GM10248 (cell line): ENCODE data around the gene DENND10.
"Not testable (repeated sequence)": the region's sequence is repeated elsewhere in the genome, so short reads cannot be mapped to it uniquely, and the experiment has no call there.

Source experiments
- CTCF ChIA-PET: fragments of 300-600 bp; sonication (Branson Sonifier 250); formaldehyde crosslinking; extraction: SDS; loops from one replicate; lab custom pipeline; 2021; ENCODE audit warnings: antibody characterized with exemption; lab: Yijun Ruan, JAX
- POLR2A ChIA-PET: fragments of 350-650 bp; sonication (Branson Sonifier 250); formaldehyde crosslinking; extraction: SDS; loops from one replicate; lab custom pipeline; 2020; ENCODE audit warnings: antibody characterized with exemption; lab: Yijun Ruan, JAX
- DNase-seq: peaks from one replicate; pipeline ENCODE4 v3.0.0; 2012; ENCODE audit errors: extremely low spot score
- CTCF ChIP-seq: IDR thresholded peaks from 2 replicates; pipeline ENCODE4 v1.5.1; 2012; ENCODE audit warnings: mild to moderate bottlenecking, low read depth; ENCODE audit errors: extremely low read depth, missing control alignments, control extremely low read depth

DENND10 gene

DNA sequence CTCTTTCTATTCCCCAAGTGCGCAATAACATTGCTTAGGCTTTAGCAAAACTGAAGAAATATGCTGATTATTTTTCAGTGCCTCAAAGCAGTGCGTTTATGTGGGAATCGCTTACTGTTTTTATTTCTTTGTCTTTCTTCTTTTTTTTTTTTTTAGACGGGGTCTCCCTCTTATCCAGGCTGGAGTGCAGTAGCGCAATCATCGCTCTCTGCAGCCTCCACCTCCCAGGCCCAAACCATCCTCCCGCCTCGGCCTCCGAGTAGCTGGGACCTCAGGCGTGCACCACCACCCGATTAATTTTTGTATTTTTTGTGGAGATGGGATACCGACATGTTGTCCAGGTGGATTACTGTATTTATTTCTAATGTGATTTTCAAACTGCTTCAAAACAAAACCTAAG, 1.2 kb downstream of the DENND10 start:
- no peak for TF ChIP-seq CTCF
- DNase-seq = no peak
- CTCF ChIA-PET = interaction anchor here (2.2 kb wide), 1 partner anchor 15 kb away, joined by 6 read pairs; no protein-coding TSS in a partner anchor
- POLR2A ChIA-PET = interaction anchor here (0.8 kb wide), 1 partner anchor 15 kb away, joined by 3 read pairs; no protein-coding TSS in a partner anchor

GRCh38 chr10:119105899-119106298, 2.0 kb downstream of the DENND10 start:
- CTCF ChIA-PET = interaction anchor here (1.3 to 2.2 kb wide), 2 partner anchors 14 to 23 kb away, joined by 4 to 6 read pairs; no protein-coding TSS in a partner anchor
- POLR2A ChIA-PET, DNase-seq: not testable (repeated sequence)

DNA sequence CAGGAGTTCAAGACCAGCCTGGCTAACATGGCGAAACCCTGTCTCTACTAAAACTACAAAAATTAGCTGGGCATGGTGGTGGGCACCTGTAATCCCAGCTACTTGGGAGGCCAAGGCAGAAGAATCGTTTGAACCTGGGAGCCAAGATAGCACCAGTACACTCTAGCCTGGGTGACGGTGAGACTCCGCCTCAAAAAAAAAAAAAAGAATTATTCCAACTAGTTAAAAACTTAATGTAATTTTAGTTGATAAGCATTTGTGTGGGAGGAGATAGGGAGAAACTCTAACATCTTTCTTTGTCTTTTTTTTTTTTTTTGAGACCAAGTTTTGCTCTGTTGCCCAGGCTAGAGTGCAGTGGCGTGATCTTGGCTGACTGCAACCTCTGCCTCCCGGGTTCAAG, 3.2 kb downstream of the DENND10 start:
- CTCF ChIA-PET = interaction anchor here (1.0 kb wide), 1 partner anchor 9 kb away, joined by 3 read pairs; no protein-coding TSS in a partner anchor
- not testable (repeated sequence) for DNase-seq

DNA sequence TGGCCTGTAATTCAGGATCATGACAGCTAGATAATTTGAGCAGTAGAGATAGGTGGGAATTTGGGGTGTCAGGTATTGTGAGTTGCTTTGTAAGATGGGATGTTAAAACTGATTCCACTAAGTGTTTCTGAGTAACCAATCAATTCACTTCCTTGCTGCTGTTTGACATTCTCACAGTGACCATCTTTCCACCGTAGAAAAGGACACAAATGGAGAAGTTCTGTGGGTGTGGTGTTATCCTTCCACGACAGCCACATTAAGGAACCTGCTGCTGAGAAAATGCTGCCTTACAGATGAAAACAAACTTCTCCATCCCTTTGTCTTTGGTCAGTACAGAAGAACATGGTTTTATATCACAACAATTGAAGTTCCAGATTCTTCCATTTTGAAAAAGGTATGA, 3.9 kb downstream of the DENND10 start:
- CTCF ChIA-PET, DNase-seq, POLR2A ChIA-PET: not testable (repeated sequence)

More for the DNA sequence above, 3.2 kb downstream of the DENND10 start:
- POLR2A ChIA-PET = not testable (repeated sequence)

DNA sequence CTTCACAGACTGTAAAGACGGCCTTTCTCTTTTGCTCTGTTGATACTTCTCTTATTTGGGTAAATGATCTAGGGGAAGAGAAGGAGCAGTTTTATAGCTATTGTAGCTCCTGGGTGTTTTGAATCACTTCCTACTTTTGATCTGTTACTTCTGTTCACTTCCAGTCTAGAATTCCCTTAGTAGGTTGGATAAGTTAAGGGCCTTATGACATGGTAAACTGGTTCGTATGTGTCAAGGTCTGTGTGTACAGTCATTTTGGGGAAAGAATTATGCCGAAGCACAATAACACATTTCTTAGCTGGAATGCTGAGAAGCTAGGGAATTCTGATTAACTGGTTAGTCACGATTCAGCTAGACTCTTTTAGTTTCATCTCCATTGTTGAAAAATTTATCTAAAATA, 8.1 kb downstream of the DENND10 start:
- ChIA-PET CTCF (no interaction called here), POLR2A (interaction anchor here (0.8 kb wide), 1 partner anchor 226 kb away, joined by 6 read pairs; no protein-coding TSS in a partner anchor)
- DNase-seq = no peak
- TF ChIP-seq CTCF = no peak

DNA sequence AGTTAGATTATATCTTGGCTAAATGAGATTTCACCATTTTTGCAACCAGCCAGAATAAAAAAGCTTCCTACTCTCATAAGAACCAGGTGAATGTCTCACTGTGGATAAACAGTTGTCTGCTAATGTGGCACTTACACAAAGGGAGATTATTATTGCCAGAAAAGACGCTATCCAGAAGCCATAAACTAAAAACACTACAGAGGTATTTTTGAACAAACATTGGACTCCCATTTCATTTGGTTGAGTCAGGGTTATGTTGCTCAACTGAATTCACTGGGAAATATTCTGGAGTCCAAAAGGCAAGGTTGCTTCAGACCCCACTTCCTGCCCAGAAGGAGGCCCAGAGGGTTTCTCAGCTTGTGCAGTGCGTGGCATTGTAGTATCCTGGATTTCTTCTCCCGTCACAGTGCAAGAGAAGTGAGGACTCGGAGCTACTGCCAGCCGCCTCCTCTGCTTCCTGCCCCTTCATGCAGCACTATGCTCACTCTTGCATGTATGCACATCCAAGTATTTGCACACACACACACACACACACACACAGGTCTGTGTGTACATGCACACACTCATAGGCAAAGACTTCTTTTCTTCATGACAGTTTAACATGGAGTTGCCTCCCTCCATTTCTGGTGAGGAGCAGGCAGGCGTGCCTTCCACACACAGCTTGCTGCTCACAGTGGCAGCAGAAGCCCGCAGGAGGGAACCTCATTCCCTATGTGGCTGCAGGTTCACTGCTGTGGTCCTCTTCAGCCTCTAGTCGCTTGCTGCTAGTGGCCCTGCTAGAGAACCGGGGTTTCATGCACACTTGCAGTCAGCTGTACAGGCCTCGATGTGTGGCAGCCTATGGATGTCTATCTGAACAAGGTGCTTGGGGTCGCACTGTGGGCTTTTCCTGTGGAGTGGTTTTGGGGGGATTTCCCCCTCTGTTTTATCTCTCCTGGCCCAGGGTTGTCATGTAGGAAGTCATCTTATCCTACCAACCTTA, 10.1 kb downstream of the DENND10 start:
- TF ChIP-seq CTCF = no peak
- no peak for DNase-seq
- ChIA-PET CTCF (no interaction called here), POLR2A (interaction anchor here (0.6 kb wide), 1 partner anchor 10 kb away, joined by 3 read pairs; no protein-coding TSS in a partner anchor)

- TF ChIP-seq CTCF = no peak
- no peak for DNase-seq
- ChIA-PET CTCF (interaction anchor here (1.0 kb wide), 2 partner anchors 16 to 48 kb away, joined by 3 read pairs; no protein-coding TSS in a partner anchor), POLR2A (interaction anchor here (0.7 kb wide), 1 partner anchor 481 kb away, joined by 4 read pairs; no protein-coding TSS in a partner anchor)
Observed at GRCh38 chr10:119115926-119116325, 12.0 kb downstream of the DENND10 start.
